Loucy (cell line): ENCODE data around the gene APLP1.

Source experiments
- H2AFZ ChIP-seq: fragments of 200-600 bp; sonication (generic); 2 replicates; pipeline ENCODE4 v1.6.0; 2016; ENCODE audit warnings: antibody characterized with exemption, mild to moderate bottlenecking, low read length, moderate library complexity
- H3F3A ChIP-seq: fragments of 200-600 bp; 2 replicates; pipeline ENCODE4 v1.6.0; 2016; ENCODE audit warnings: antibody characterized with exemption, low read depth, mild to moderate bottlenecking
- H3K27me3 ChIP-seq: fragments of 200-600 bp; sonication (generic); 2 replicates; pipeline ENCODE4 v1.6.1; 2014; ENCODE audit warnings: low read length, mild to moderate bottlenecking; ENCODE audit not compliant: insufficient read depth, poor library complexity, severe bottlenecking
- H3K36me3 ChIP-seq: fragments of 200-600 bp; sonication (generic); 2 replicates; pipeline ENCODE4 v1.6.1; 2016; ENCODE audit warnings: low read length; ENCODE audit not compliant: insufficient read depth
- H3K4me1 ChIP-seq: fragments of 200-600 bp; sonication (generic); 2 replicates; pipeline ENCODE4 v1.5.1; 2014; ENCODE audit warnings: low read length, mild to moderate bottlenecking; ENCODE audit not compliant: insufficient read depth, poor library complexity, severe bottlenecking
- H3K4me2 ChIP-seq: fragments of 200-600 bp; sonication (generic); 2 replicates; pipeline ENCODE4 v1.6.0; 2014; ENCODE audit warnings: antibody characterized with exemption, low read length, low read depth, mild to moderate bottlenecking; ENCODE audit not compliant: poor library complexity, severe bottlenecking
- H3K4me3 ChIP-seq: fragments of 200-600 bp; sonication (generic); 2 replicates; pipeline ENCODE4 v1.5.1; 2014; ENCODE audit warnings: low read length, mild to moderate bottlenecking, mixed read lengths; ENCODE audit not compliant: poor library complexity, severe bottlenecking
- H3K79me2 ChIP-seq: fragments of 200-600 bp; sonication (generic); 2 replicates; pipeline ENCODE4 v1.6.1; 2014; ENCODE audit warnings: low read length; ENCODE audit not compliant: insufficient read depth
- H3K9ac ChIP-seq: fragments of 200-600 bp; sonication (generic); 2 replicates; pipeline ENCODE4 v1.6.0; 2014; ENCODE audit warnings: mild to moderate bottlenecking, low read depth, low read length, moderate library complexity; ENCODE audit not compliant: poor library complexity, severe bottlenecking
- H3K9me2 ChIP-seq: fragments of 200-600 bp; sonication (generic); replicated peaks from 2 replicates; pipeline ENCODE4 v1.6.1; 2016; ENCODE audit warnings: low read depth, low read length, mixed read lengths
- H3K9me3 ChIP-seq: fragments of 200-600 bp; sonication (generic); 2 replicates; pipeline ENCODE4 v1.6.1; 2014; ENCODE audit warnings: mild to moderate bottlenecking, antibody characterized with exemption, low read length, low read depth; ENCODE audit not compliant: insufficient read depth
- H4K20me1 ChIP-seq: fragments of 200-600 bp; sonication (generic); 2 replicates; pipeline ENCODE4 v1.6.0; 2014; ENCODE audit warnings: antibody characterized with exemption, low read length, mild to moderate bottlenecking; ENCODE audit not compliant: insufficient read depth, poor library complexity, severe bottlenecking
- CTCF ChIP-seq: fragments of 200-600 bp; sonication (generic); conservative IDR thresholded peaks from 2 replicates; pipeline ENCODE4 v1.5.1; 2014; ENCODE audit warnings: mild to moderate bottlenecking, antibody characterized with exemption, low read length
- EZH2phosphoT487 ChIP-seq: fragments of 200-600 bp; IDR thresholded peaks from 2 replicates; pipeline ENCODE4 v1.6.1; 2018; ENCODE audit warnings: antibody characterized with exemption, mild to moderate bottlenecking, moderate library complexity, borderline replicate concordance

APLP1 gene

GRCh38 chr19:35848919-35849505, 19.4 kb upstream of the APLP1 start:
- no peaks in the 10 kb centered on the region for H3K27me3 ChIP-seq

GRCh38 chr19:35851213-35852028, 17.0 kb upstream of the APLP1 start:
- Histone ChIP-seq H3K4me3 (no peak overlapping the region), H3K27me3 (no peaks in the 10 kb centered on the region), H3K9ac (no peak overlapping the region)

More at GRCh38 chr19:35848919-35849505, 19.4 kb upstream of the APLP1 start:
- Histone ChIP-seq H3K9me3 (no peaks in the 10 kb centered on the region), H4K20me1 (no peaks in the 10 kb centered on the region), H3K9me2 (no peaks in the 10 kb centered on the region), H2AFZ (no peak overlapping the region), H3K9ac (no peak overlapping the region), H3K4me1 (no peaks in the 10 kb centered on the region), H3K79me2 (no peaks in the 10 kb centered on the region), H3K36me3 (no peaks in the 10 kb centered on the region), H3K4me3 (no peak overlapping the region), H3F3A (no peaks in the 10 kb centered on the region), H3K4me2 (no peak overlapping the region)
- TF ChIP-seq EZH2phosphoT487: no peak
- TF ChIP-seq CTCF: no peak

GRCh38 chr19:35852029-35852780, 16.2 kb upstream of the APLP1 start, which contains the start of gene NPHS1:
NPHS1 (minus strand) TSS chr19:35852504; CDS start chr19:35851837, 667 bp downstream.
- no peak for TF ChIP-seq CTCF
- no peak for TF ChIP-seq EZH2phosphoT487
- Histone ChIP-seq H3K27me3 (no peaks in the 10 kb centered on the region), H3F3A (no peaks in the 10 kb centered on the region), H3K4me2 (no peak within 1 kb of the TSS), H2AFZ (no peak within 1 kb of the TSS), H3K79me2 (no peaks in the 10 kb centered on the region), H3K9me3 (no peaks in the 10 kb centered on the region), H3K4me1 (peaks cover 3% of the 10 kb centered on the region), H3K4me3 (no peak within 1 kb of the TSS), H3K9me2 (no peaks in the 10 kb centered on the region), H3K9ac (no peak within 1 kb of the TSS), H3K36me3 (no peaks in the 10 kb centered on the region), H4K20me1 (no peaks in the 10 kb centered on the region)

More at GRCh38 chr19:35851213-35852028, 17.0 kb upstream of the APLP1 start:
- Histone ChIP-seq H3K4me1 (no peaks in the 10 kb centered on the region), H3K9me2 (no peaks in the 10 kb centered on the region), H3K79me2 (no peaks in the 10 kb centered on the region), H3F3A (no peaks in the 10 kb centered on the region), H3K9me3 (no peaks in the 10 kb centered on the region), H3K36me3 (no peaks in the 10 kb centered on the region), H2AFZ (no peak overlapping the region), H3K4me2 (no peak overlapping the region), H4K20me1 (no peaks in the 10 kb centered on the region)
- peak; percentile 39 for TF ChIP-seq CTCF
- no peak for TF ChIP-seq EZH2phosphoT487
